Astrocyte (in vitro differentiated cells and primary cell): Measurements from ENCODE around the gene FOXD1.

ENCODE experiments used
- EZH2 ChIP-seq: IDR thresholded peaks from 2 replicates; pipeline ENCODE4 v1.6.1; 2012; ENCODE audit warnings: mild to moderate bottlenecking, low read length, inconsistent platforms; ENCODE audit not compliant: insufficient read depth
- TF ChIP-seq, protein P1 (sequence below): IDR thresholded peaks from 2 replicates; pipeline ENCODE4 v1.5.1; 2011; ENCODE audit warnings: low read depth, mild to moderate bottlenecking, inconsistent platforms, low read length, moderate library complexity; ENCODE audit not compliant: insufficient read depth

DNA sequence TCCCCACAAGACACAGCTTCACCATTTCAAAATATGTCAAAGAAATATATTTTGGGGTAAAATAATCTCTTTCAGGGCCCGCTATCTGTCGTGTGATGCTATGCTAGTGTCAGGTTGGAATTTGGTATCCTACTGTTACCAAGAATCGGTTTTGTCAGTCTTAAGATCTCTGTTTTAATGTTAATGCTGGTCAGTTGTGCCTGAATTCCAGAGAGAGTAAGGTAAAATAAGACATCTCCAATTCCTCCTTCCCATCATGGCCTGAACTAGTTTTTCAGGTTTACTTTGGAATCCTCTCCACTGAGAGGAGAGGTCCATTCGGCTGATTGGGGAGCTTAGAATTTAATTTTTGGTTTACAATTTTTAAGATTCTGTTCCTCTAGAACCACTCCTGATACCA is 39.2 kb upstream of the FOXD1 start:
- TF ChIP-seq, protein P1, sequence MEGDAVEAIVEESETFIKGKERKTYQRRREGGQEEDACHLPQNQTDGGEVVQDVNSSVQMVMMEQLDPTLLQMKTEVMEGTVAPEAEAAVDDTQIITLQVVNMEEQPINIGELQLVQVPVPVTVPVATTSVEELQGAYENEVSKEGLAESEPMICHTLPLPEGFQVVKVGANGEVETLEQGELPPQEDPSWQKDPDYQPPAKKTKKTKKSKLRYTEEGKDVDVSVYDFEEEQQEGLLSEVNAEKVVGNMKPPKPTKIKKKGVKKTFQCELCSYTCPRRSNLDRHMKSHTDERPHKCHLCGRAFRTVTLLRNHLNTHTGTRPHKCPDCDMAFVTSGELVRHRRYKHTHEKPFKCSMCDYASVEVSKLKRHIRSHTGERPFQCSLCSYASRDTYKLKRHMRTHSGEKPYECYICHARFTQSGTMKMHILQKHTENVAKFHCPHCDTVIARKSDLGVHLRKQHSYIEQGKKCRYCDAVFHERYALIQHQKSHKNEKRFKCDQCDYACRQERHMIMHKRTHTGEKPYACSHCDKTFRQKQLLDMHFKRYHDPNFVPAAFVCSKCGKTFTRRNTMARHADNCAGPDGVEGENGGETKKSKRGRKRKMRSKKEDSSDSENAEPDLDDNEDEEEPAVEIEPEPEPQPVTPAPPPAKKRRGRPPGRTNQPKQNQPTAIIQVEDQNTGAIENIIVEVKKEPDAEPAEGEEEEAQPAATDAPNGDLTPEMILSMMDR: no peak
- TF ChIP-seq EZH2: no peak
